GM18508 (cell line): Measurements from ENCODE around the gene SLC6A9.

ENCODE experiments used
- ATAC-seq: cut with Tn5 transposase; IDR thresholded peaks from one replicate; pipeline ENCODE4 v1.9.1; 2021; ENCODE audit warnings: moderate number of reproducible peaks; ENCODE audit not compliant: insufficient read depth, unreplicated experiment

The SLC6A9 gene

GRCh38 chr1:43990271-43991199 is 40.7 kb downstream of the SLC6A9 start:
- no peak for ATAC-seq

GRCh38 chr1:43987159-43987902 is 43.9 kb downstream of the SLC6A9 start:
- no peak for ATAC-seq

GRCh38 chr1:43986712-43987111 is 44.5 kb downstream of the SLC6A9 start:
- ATAC-seq: no peak

DNA sequence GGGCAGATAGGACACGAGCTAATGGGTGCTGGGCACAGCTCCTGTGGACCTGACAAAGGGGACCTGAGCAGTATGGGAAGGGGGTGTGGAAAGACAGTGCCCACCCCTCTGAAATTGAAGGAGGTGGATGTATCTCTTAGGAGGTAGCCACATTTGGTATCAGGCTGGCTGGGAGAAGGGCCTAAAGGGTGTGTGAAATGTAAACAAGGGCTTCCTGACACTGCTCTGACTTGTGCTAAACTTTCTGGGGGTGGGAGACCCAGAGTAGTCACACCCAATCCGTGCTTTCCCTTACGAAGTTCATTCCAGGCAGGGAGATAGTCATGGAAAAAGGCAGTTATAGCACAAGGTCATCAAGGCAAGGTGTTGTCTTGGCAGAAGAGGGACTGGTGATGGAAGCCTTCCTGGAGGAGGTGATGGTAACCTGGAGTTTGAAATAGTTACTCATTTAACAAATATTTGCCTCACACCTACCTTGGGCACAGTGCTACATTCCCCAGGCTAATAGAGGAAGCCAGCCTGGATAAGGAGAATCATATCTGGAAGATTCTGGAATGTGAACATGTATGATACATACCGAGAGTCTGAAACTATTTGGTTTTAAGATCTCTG is 45.2 kb downstream of the SLC6A9 start:
- no peak for ATAC-seq

GRCh38 chr1:43984855-43985254 is 46.4 kb downstream of the SLC6A9 start:
- ATAC-seq: no peak

GRCh38 chr1:43983253-43983899 is 47.9 kb downstream of the SLC6A9 start:
- no peak for ATAC-seq

DNA sequence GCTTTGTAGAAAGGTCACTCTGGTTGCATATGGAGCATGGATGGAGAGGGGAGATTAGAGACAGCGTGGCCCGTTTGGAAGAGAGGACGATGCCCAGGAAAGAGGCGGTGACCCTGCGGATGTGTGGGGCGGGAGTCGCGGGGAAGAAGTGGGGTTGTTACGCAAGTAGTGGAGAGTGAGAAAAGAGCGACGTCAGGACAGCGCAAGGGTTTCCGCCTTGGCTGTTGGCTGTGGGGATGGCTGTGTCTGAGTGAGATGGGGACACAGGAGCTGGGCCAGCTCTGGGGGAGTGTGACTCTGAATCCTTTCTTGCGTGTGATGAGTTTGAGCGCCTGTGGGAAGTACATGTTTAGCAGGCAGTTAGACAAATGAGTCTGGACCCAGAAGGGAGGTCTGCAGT is 48.5 kb downstream of the SLC6A9 start:
- ATAC-seq: no peak

GRCh38 chr1:43982241-43982640 is 49.0 kb downstream of the SLC6A9 start:
- no peak for ATAC-seq

- ATAC-seq: no peak
These were observed 49.6 kb downstream of the SLC6A9 start for GRCh38 chr1:43981636-43982035.

DNA sequence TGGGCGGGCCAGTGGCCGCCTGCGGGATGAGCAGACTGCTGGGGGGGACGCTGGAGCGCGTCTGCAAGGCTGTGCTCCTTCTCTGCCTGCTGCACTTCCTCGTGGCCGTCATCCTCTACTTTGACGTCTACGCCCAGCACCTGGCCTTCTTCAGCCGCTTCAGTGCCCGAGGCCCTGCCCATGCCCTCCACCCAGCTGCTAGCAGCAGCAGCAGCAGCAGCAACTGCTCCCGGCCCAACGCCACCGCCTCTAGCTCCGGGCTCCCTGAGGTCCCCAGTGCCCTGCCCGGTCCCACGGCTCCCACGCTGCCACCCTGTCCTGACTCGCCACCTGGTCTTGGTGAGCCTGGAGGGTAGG is 50.1 kb downstream of the SLC6A9 start:
- no peak for ATAC-seq

DNA sequence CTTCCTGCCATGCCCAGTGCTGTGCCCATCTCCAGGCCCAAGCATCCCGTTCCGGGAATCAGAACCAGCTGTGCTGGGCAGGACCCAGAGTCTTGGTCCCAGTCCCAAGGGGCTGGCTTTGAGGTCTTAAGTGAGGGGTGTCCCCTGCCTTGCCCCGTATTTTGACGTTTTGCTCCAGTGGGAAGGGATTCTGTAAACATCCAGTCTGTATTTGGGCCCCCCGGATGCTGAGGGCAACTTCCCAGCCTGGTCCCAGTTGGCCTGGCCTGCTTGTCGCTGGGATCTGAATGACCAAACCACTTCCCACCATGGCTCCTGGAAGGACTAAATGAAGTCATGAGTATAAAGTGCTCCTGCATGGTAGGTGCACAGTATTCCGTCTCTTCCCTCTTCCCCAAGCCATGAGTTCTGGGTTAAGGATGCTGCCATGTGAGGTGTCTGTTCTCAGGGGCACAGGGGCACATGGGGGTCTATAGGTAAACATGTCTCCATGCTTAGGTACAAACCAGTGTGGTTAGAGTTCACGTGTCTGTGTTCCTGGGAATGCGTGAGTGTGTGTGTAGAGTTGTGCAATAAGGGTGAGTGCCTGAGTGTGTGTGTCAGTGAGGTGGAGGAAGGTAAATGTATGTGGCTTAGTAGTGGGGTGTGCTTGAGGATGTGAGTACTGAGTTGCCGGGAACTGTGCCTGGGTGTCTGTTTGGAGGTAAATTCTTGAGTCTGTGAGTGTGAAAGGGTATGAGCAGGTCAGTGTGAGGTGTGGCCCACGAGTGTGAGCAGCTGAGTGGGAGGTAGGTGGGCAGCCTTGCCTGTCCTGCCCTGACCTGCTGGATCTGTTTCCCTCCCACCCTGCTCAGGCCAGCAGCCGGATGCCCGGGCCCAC is 50.8 kb downstream of the SLC6A9 start:
- no peak for ATAC-seq

GRCh38 chr1:43979528-43980254 is 51.6 kb downstream of the SLC6A9 start:
- no peak for ATAC-seq

DNA sequence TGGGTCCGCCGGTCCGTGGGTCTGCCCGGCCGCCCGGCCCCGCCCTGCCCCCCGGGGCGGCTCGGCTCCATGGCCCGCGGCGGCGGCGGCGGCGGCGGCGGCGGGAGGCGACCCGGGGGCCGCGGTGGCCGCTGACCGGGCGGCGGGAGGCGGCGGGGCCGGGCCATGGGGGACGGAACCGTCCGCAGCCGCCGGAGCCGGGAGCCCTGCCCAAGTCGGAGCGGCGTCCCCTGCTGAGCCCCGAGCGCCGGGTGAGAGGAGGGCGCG is 52.1 kb downstream of the SLC6A9 start:
- no peak for ATAC-seq

DNA sequence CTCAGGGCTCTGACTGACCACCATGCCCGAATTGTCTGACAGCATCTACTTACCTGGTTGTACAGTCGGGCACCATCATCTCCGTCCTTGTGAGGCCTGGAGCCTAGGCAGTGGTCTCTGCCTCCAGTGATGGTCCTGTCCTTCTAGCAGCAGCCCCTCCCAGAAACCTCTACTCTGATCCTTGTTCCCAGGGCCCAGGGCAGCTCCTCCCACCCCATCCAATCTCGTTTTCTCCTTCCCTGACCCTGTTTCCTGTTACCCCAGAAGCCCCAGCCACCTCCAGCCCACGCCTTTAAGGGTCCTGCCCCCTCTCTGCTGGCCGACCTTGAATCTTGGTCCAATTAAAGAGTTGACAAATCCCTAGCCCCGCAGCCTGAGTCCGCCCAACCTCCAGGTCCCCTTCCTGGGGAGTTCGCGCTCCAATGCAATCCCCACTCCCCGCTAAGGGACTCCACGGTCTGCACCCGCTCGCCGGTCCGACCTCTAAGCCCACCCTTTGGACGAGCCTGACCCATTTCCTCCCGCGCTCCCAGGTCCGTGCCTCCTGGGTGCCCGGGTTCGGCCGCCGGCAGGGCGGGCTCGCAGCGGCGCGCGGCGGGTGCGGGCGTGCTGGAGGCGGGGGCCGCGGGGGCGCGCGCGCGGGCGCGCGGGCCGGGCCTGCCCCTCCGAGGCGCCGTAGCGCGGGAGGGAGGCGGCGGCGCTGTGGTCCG is 52.6 kb downstream of the SLC6A9 start, which contains the start of gene B4GALT2:
Gene B4GALT2, plus strand, starts transcription at position 660 of the 710 bp plus-strand sequence. CDS start 1,951 bp downstream, outside the sequence.
- ATAC-seq: no peak

GRCh38 chr1:43978264-43978550 is 53.1 kb downstream of the SLC6A9 start:
- ATAC-seq: no peak

DNA sequence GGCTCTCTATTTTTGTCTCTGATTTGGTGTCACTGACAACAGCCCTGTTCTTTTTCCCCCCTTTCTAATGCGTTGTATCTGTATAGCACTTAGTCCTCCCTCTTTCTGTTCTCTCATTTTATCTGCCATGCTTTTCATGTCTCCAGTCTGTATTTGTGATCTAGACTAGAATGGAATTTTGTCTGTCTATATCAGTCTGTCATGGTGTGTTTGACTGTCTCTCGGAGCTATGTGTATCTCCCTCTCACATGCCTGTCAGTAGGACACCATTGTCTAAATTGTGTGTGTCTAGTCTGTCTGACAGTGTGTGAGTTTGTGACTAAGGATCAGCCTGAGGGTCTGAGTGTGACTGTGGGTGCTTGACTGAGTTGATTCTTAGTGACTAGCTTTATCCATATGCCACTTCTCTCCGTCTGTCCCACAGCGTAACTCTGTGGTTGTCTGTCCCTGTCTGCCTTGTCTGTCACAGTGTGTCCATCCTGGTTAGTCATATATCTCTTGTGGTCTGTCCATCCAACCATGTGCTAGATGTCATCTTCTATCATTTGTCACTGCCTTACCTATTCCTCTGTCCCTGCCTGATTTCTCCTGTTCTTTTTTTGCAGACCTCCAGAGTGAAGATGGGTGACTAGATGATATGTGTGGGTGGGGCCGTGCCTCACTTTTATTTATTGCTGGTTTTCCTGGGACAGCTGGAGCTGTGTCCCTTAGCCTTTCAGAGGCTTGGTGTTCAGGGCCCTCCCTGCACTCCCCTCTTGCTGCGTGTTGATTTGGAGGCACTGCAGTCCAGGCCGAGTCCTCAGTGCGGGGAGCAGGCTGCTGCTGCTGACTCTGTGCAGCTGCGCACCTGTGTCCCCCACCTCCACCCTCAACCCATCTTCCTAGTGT is 53.6 kb downstream of the SLC6A9 start:
- ATAC-seq: no peak

- no peak for ATAC-seq
These were observed 54.4 kb downstream of the SLC6A9 start for GRCh38 chr1:43976890-43977289.

DNA sequence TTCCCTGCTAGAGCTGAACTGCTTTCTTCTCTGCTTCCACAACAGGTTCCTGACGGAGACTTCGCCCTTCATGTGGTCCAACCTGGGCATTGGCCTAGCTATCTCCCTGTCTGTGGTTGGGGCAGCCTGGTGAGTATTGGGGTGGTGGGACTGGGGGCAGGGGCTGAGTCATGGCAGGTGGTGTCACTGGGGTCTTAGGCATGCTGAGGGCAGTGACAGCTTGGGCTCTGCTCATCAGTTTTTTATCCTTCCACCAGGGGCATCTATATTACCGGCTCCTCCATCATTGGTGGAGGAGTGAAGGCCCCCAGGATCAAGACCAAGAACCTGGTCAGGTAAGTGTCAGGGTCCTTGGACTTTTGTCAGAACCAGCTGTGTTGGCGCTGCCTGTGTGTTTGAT is 55.2 kb downstream of the SLC6A9 start:
- ATAC-seq: no peak
